ENCODE measurements around the gene SLC23A3. TPM values are rescaled to one million over a fixed set of nuclear protein-coding genes. Genes with fewer than 3 reads are reported as not detected.
A peak's percentile ranks its signal among the peaks of the same experiment; 100 is the strongest.

Gene SLC23A3
- total and polyA plus RNA-seq, 10 of the 15 experiments (the other 5 are each of a cell fraction or from before 2014, with no cell fraction given) = 0.07 to 1.0 (median 0.40) TPM; not detected in 1

DNA sequence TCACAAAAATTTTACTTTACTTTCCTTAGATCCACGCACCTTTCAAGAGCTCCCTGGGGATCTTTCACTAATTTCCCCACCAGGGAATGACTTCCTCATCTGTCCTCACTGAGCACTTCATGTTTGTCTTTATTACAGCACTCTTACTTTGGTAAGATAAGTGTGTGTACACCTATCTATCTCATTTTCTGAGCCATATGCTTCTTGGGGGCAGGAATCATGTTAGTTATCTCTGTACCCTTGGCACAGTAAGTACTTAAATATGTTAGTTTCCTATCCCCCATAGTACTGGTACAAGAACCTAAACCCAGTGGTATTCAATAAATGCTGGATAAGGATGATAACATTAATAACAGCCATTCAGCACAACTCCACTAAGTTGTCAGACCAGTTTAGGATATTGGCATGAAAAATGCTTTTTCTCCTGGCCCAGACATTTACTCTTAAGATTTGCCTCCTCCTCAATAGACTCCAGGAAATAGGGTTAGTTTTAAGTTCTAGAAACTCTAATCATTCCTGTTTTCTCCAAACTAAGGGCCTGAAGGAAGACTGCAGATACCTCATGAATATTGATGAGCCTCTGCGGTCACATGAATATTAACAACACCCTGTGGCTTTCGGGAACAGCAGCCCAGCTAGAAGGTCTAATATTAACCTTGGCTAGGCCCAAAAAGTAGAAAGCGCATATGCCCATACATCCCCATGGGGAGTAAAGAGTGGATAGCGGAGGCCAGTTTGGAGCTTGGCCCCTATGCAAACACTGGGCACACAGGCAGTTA lies 47.4 kb downstream of the SLC23A3 start:
- 91% methylated on average over 5 of the region's 5 CpGs for WGBS (ENCODE audit: insufficient coverage, insufficient replicate concordance, low lambda C conversion rate, missing lambda C conversion rate)
- Histone ChIP-seq H3K4me2 (ENCODE audit: control insufficient read depth, insufficient read depth) (no peak overlapping the region), H3K79me2 (ENCODE audit: control insufficient read depth, insufficient read depth, low read length) (no peaks in the 10 kb centered on the region), H2AFZ (ENCODE audit: control insufficient read depth, low read depth, low read length) (no peak overlapping the region), H3K9ac (ENCODE audit: control insufficient read depth, insufficient read depth, low read length) (no peak overlapping the region), H3K27me3 (replicated peaks in 1 of 2; ENCODE audit: control insufficient read depth in 2 of 2, insufficient read depth in 2 of 2, low read length in 1 of 2) (no peaks in the 10 kb centered on the region), H3K9me3 (replicated peaks; ENCODE audit: control insufficient read depth, insufficient read depth, low read length) (no peaks in the 10 kb centered on the region), H3K4me1 (ENCODE audit: control insufficient read depth, insufficient read depth, low read length) (no peaks in the 10 kb centered on the region), H3K27ac (ENCODE audit: control insufficient read depth, insufficient read depth) (no peak overlapping the region), H3K36me3 (ENCODE audit: control insufficient read depth in 2 of 2, insufficient read depth in 2 of 2, low read length in 1 of 2) (no peaks in the 10 kb centered on the region), H3K4me3 (no peak overlapping the region), H4K20me1 (ENCODE audit: control insufficient read depth, insufficient read depth) (no peaks in the 10 kb centered on the region)
- TSS peak; percentile 58 for BruUV-seq (replicated peaks)
- TF ChIP-seq STAT1 (conservative IDR thresholded peaks at IDR 0.05) = no peak
- no peak for TF ChIP-seq E4F1 (IDR thresholded peaks at IDR 0.05; ENCODE audit: borderline replicate concordance, partially characterized antibody)
- POLR2A ChIA-PET = no interaction called here
- in situ Hi-C loops (cut with MboI) = no loop called here
- CTCF ChIA-PET = interaction anchor here (0.6 to 11.4 kb wide), 22 partner anchors 10 to 224 kb away, joined by 3 to 281 read pairs (median 6); partner anchors contain the start of genes CFAP65 and IHH
- SMC1A ChIA-PET (ENCODE audit: uncharacterized antibody, unreplicated experiment) = interaction anchor here (0.6 to 7.9 kb wide), 12 partner anchors 11 to 194 kb away, joined by 3 to 115 read pairs (median 4); no protein-coding TSS in a partner anchor
- ATAC-seq (no peak), FAIRE-seq (no peak), DNase-seq (ENCODE audit: low read depth, low spot score) (no peak)
- intact Hi-C loops (cut with micrococcal nuclease; ENCODE audit: unreplicated experiment) = no loop called here
- RAD21 ChIA-PET (ENCODE audit: unreplicated experiment) = interaction anchor here (0.8 to 3.9 kb wide), 7 partner anchors 9 to 270 kb away, joined by 3 to 17 read pairs (median 4); no protein-coding TSS in a partner anchor

DNA sequence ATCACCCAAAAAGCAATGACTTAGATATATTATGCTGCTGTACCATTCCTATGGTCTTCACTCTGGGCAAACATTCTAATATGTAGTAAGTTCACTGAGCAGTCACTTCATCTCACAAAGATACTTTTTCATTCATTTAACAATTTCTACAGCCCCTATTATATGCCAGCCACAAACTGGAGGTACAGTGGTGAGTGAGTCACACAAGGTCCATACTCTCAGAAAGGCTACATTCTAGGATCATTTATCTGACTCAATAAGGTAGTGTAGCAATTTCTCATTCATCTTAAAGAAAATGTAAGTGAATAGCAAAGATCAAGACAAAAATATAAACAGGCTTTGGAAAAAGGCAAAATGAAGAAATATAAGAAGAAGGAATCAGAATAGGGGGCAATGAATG lies 49.7 kb downstream of the SLC23A3 start:
- Histone ChIP-seq H3K4me1 (ENCODE audit: control insufficient read depth, insufficient read depth, low read length) (no peaks in the 10 kb centered on the region), H3K9me3 (replicated peaks; ENCODE audit: control insufficient read depth, insufficient read depth, low read length) (no peaks in the 10 kb centered on the region), H2AFZ (ENCODE audit: control insufficient read depth, low read depth, low read length) (no peak overlapping the region), H3K36me3 (ENCODE audit: control insufficient read depth in 2 of 2, insufficient read depth in 2 of 2, low read length in 1 of 2) (no peaks in the 10 kb centered on the region), H3K79me2 (ENCODE audit: control insufficient read depth, insufficient read depth, low read length) (no peaks in the 10 kb centered on the region), H3K4me2 (ENCODE audit: control insufficient read depth, insufficient read depth) (no peak overlapping the region), H4K20me1 (ENCODE audit: control insufficient read depth, insufficient read depth) (no peaks in the 10 kb centered on the region), H3K9ac (ENCODE audit: control insufficient read depth, insufficient read depth, low read length) (no peak overlapping the region), H3K27ac (ENCODE audit: control insufficient read depth, insufficient read depth) (no peak overlapping the region), H3K27me3 (replicated peaks in 1 of 2; ENCODE audit: control insufficient read depth in 2 of 2, insufficient read depth in 2 of 2, low read length in 1 of 2) (no peaks in the 10 kb centered on the region), H3K4me3 (no peak overlapping the region)
- ATAC-seq (no peak), FAIRE-seq (no peak), DNase-seq (ENCODE audit: low read depth, low spot score) (no peak)
- RAD21 ChIA-PET (ENCODE audit: unreplicated experiment) = interaction anchor here (0.7 to 4.2 kb wide), 26 partner anchors 9 to 269 kb away, joined by 3 to 55 read pairs (median 4); no protein-coding TSS in a partner anchor
- BruUV-seq (replicated peaks) = no TSS peak
- SMC1A ChIA-PET (ENCODE audit: uncharacterized antibody, unreplicated experiment) = interaction anchor here (0.8 to 7.9 kb wide), 17 partner anchors 9 to 143 kb away, joined by 3 to 115 read pairs (median 7); no protein-coding TSS in a partner anchor
- intact Hi-C loops (cut with micrococcal nuclease; ENCODE audit: unreplicated experiment) = no loop called here
- in situ Hi-C loops (cut with MboI) = no loop called here
- CTCF ChIA-PET = interaction anchor here (0.7 to 11.4 kb wide), 40 partner anchors 7 to 270 kb away, joined by 3 to 281 read pairs (median 5); partner anchors contain the start of genes CDK5R2 and IHH
- no peak for TF ChIP-seq CBFB (IDR thresholded peaks at IDR 0.05; ENCODE audit: low read depth)
- POLR2A ChIA-PET = no interaction called here
